Spinal cord (tissue), 10 donors: ENCODE results near the gene NAT16. TPM values are rescaled to one million over a fixed set of nuclear protein-coding genes. Genes with fewer than 3 reads are reported as not detected.
A peak's percentile ranks its signal among the peaks of the same experiment; 100 is the strongest.

Experiments
- DNase-seq, 6 donors: peaks; one replicate each; pipeline versions ENCODE4 v3.0.0 to v3.0.0-alpha.2; 2013 to 2015; ENCODE audit warnings: low spot score in 6 of 6, low read depth in 4 of 6
- H3K27ac ChIP-seq: one replicate; pipeline ENCODE4 v1.5.1; 2013; ENCODE audit warnings: low read depth, low read length, control low read depth
- H3K27me3 ChIP-seq: one replicate; pipeline ENCODE4 v1.6.1; 2013; ENCODE audit warnings: low read length; ENCODE audit not compliant: control insufficient read depth, insufficient read depth
- H3K36me3 ChIP-seq: one replicate; pipeline ENCODE4 v1.6.1; 2013; ENCODE audit warnings: low read length; ENCODE audit not compliant: control insufficient read depth, insufficient read depth
- H3K4me1 ChIP-seq: one replicate; pipeline ENCODE4 v1.6.1; 2013; ENCODE audit warnings: low read length; ENCODE audit not compliant: control insufficient read depth, insufficient read depth
- H3K4me3 ChIP-seq: one replicate; pipeline ENCODE4 v1.5.1; 2013; ENCODE audit warnings: low read depth, low read length, control low read depth
- H3K9me3 ChIP-seq: one replicate; pipeline ENCODE4 v1.6.1; 2013; ENCODE audit warnings: low read length; ENCODE audit not compliant: control insufficient read depth, insufficient read depth
- WGBS: methylation state at CpG from one replicate; pipeline ENCODE4 v1.1.5; 2013; ENCODE audit warnings: missing lambda C conversion rate; ENCODE audit not compliant: insufficient coverage; 5-methylcytosine and 5-hydroxymethylcytosine counted together
- polyA plus RNA-seq, 2 donors: library from polyadenylated mRNA; unstranded; fragments of 120-200 nt; gene quantifications; one replicate each; pipeline ENCODE4 v1.2.1, GENCODE V29; 2013; ENCODE audit not compliant: insufficient read length in 2 of 2
- total RNA-seq, 2 donors: library from RNA; depleted of rRNA in 1 of 2; stranded (reverse); fragments of 120-200 nt in 1 of 2; fragments of >200 nt in 1 of 2; gene quantifications; one replicate each; pipeline versions ENCODE4 v1.2.3 to v1.2.4, GENCODE V29; 2013 to 2014
- donor health status: healthy.

NAT16 gene
- total and polyA plus RNA-seq, 4 donors = 0.40 to 7.5 (median 3.7) TPM

- DNase-seq = peak in 2 of 6 donors; percentile 86 to 89
- peaks cover 48% of the 10 kb centered on the region for H3K4me1 ChIP-seq
- no peak overlapping the region for H3K27ac ChIP-seq
- H3K36me3 ChIP-seq = peaks cover 32% of the 10 kb centered on the region
- H3K4me3 ChIP-seq = no peak overlapping the region
- peaks cover 36% of the 10 kb centered on the region for H3K27me3 ChIP-seq
- no peaks in the 10 kb centered on the region for H3K9me3 ChIP-seq
- under 1% methylated on average over 68 of the region's 74 CpGs for WGBS
Observed at GRCh38 chr7:101162551-101163278, 17.4 kb downstream of the NAT16 start.

GRCh38 chr7:101161692-101162471, 18.2 kb downstream of the NAT16 start:
- no peak overlapping the region for H3K4me3 ChIP-seq
- 52% methylated on average over 9 of the region's 17 CpGs for WGBS
- peaks cover 41% of the 10 kb centered on the region for H3K4me1 ChIP-seq
- H3K27ac ChIP-seq = no peak overlapping the region
- no peaks in the 10 kb centered on the region for H3K9me3 ChIP-seq
- DNase-seq = no peak
- peaks cover 40% of the 10 kb centered on the region for H3K36me3 ChIP-seq
- peaks cover 28% of the 10 kb centered on the region for H3K27me3 ChIP-seq

GRCh38 chr7:101160910-101161309, 19.2 kb downstream of the NAT16 start:
- no peak overlapping the region for H3K4me3 ChIP-seq
- DNase-seq = no peak
- no peaks in the 10 kb centered on the region for H3K9me3 ChIP-seq
- no peak overlapping the region for H3K27ac ChIP-seq
- peaks cover 33% of the 10 kb centered on the region for H3K4me1 ChIP-seq
- peaks cover 20% of the 10 kb centered on the region for H3K27me3 ChIP-seq
- H3K36me3 ChIP-seq = peaks cover 42% of the 10 kb centered on the region

- Histone ChIP-seq H3K27me3 (peaks cover 12% of the 10 kb centered on the region), H3K27ac (no peak overlapping the region), H3K9me3 (no peaks in the 10 kb centered on the region)
Observed at GRCh38 chr7:101159696-101160674, 20.1 kb downstream of the NAT16 start.

GRCh38 chr7:101156866-101157589, 23.1 kb downstream of the NAT16 start:
- H3K27ac ChIP-seq = no peak overlapping the region
- no peaks in the 10 kb centered on the region for H3K9me3 ChIP-seq
- 80% methylated on average over 10 of the region's 14 CpGs for WGBS
- H3K36me3 ChIP-seq = peaks cover 40% of the 10 kb centered on the region
- H3K4me1 ChIP-seq = peaks cover 17% of the 10 kb centered on the region
- H3K27me3 ChIP-seq = no peaks in the 10 kb centered on the region
- no peak for DNase-seq
- no peak overlapping the region for H3K4me3 ChIP-seq

More at GRCh38 chr7:101159696-101160674, 20.1 kb downstream of the NAT16 start:
- no peak for DNase-seq
- peaks cover 30% of the 10 kb centered on the region for H3K4me1 ChIP-seq
- H3K36me3 ChIP-seq = peaks cover 42% of the 10 kb centered on the region
- 68% methylated on average over 21 of the region's 31 CpGs for WGBS
- no peak overlapping the region for H3K4me3 ChIP-seq

GRCh38 chr7:101156277-101156676, 23.8 kb downstream of the NAT16 start:
- no peak for DNase-seq
- Histone ChIP-seq H3K27ac (no peak overlapping the region), H3K4me3 (no peak overlapping the region), H3K4me1 (peaks cover 17% of the 10 kb centered on the region), H3K36me3 (peaks cover 40% of the 10 kb centered on the region), H3K9me3 (no peaks in the 10 kb centered on the region), H3K27me3 (no peaks in the 10 kb centered on the region)
- 85% methylated on average over 4 of the region's 6 CpGs for WGBS

GRCh38 chr7:101155303-101155702, 24.8 kb downstream of the NAT16 start:
- peaks cover 33% of the 10 kb centered on the region for H3K36me3 ChIP-seq
- H3K27ac ChIP-seq = no peak overlapping the region
- H3K4me1 ChIP-seq = peaks cover 17% of the 10 kb centered on the region
- no peaks in the 10 kb centered on the region for H3K9me3 ChIP-seq
- no peak for DNase-seq
- H3K4me3 ChIP-seq = peak overlapping the region; percentile 72
- no peaks in the 10 kb centered on the region for H3K27me3 ChIP-seq
- WGBS = 51% methylated on average over 3 of the region's 4 CpGs

- Histone ChIP-seq H3K27ac (no peak overlapping the region), H3K27me3 (no peaks in the 10 kb centered on the region)
Observed at GRCh38 chr7:101154693-101155102, 25.4 kb downstream of the NAT16 start.

More at GRCh38 chr7:101154693-101155102, 25.4 kb downstream of the NAT16 start:
- peak in 2 of 6 donors; percentile 42 to 55 for DNase-seq
- Histone ChIP-seq H3K4me3 (peak overlapping the region; percentile 72), H3K4me1 (peaks cover 17% of the 10 kb centered on the region), H3K36me3 (peaks cover 27% of the 10 kb centered on the region), H3K9me3 (no peaks in the 10 kb centered on the region)
- WGBS = under 1% methylated on average over 22 of the region's 34 CpGs
